HepG2 (cell line): Measurements from ENCODE around the gene CCDC61. TPM values are rescaled to one million over a fixed set of nuclear protein-coding genes. Genes with fewer than 3 reads are reported as not detected.
A peak's percentile ranks its signal among the peaks of the same experiment; 100 is the strongest.

Experiments
- ATAC-seq: fragments of 200-7000 bp; cut with Tn5 transposase; 3 replicates; pipeline ENCODE4 v1.9.1; 2020; ENCODE audit warnings: mild to moderate bottlenecking, moderate library complexity
- BruUV-seq: library from RNA; stranded (reverse); fragments of 400-500 nt; replicated peaks from 2 replicates; lab custom pipeline; 2021; lab: Mats Ljungman, UMichigan
- CTCF ChIA-PET: fragments of 300-600 bp; formaldehyde crosslinking; extraction: SDS; loops from one replicate; lab custom pipeline; 2021; ENCODE audit warnings: low total read pairs, inconsistent platforms, low intra/inter-chr PET ratio; lab: Yijun Ruan, JAX
- POLR2A ChIA-PET: fragments of 350-600 bp; sonication (Branson Sonifier 250); formaldehyde crosslinking; loops from one replicate; lab custom pipeline; 2020; ENCODE audit warnings: antibody characterized with exemption, inconsistent platforms; lab: Yijun Ruan, JAX
- DNase-seq: peaks from one replicate; pipeline ENCODE4 v3.0.0-alpha.2; 2015; ENCODE audit warnings: low spot score
- FAIRE-seq: peaks from 3 replicates; lab custom pipeline; 2011; peaks lifted over from hg19 to GRCh38; lab: Jason Lieb, UNC
- H2AFZ ChIP-seq: one replicate; pipeline ENCODE4 v1.6.1; 2011; ENCODE audit warnings: low read length, inconsistent platforms
- H3K27ac ChIP-seq: fragments of 300-600 bp; 3 replicates; pipeline ENCODE4 v1.8.0; 2011; ENCODE audit warnings: mixed run types, mild to moderate bottlenecking, mixed read lengths, low read length, inconsistent platforms; ENCODE audit not compliant: insufficient read depth; ENCODE audit errors: extremely low read length
- H3K27me3 ChIP-seq, 2 experiments: fragments of 200-600 bp in 1 of 2; 2 replicates in 1 of 2; 3 replicates in 1 of 2; pipeline versions ENCODE4 v1.6.0 to v1.8.0; 2011; ENCODE audit warnings: low read length in 2 of 2, mild to moderate bottlenecking in 2 of 2, moderate library complexity in 2 of 2, inconsistent platforms in 1 of 2; ENCODE audit not compliant: insufficient read depth in 2 of 2, control insufficient read depth in 1 of 2
- H3K36me3 ChIP-seq, 2 experiments: fragments of 200-600 bp in 1 of 2; replicated peaks in 1 of 2; 2 replicates in 1 of 2; 3 replicates in 1 of 2; pipeline versions ENCODE4 v1.5.1 to v1.8.0; 2011; ENCODE audit warnings: low read length in 2 of 2, inconsistent platforms in 1 of 2; ENCODE audit not compliant: insufficient read depth in 2 of 2, control insufficient read depth in 1 of 2
- H3K4me1 ChIP-seq: 2 replicates; pipeline ENCODE4 v1.5.1; 2012; ENCODE audit warnings: low read length, inconsistent platforms; ENCODE audit not compliant: insufficient read depth
- H3K4me2 ChIP-seq: 2 replicates; pipeline ENCODE4 v1.6.0; 2011; ENCODE audit warnings: low read depth, low read length, inconsistent platforms
- H3K4me3 ChIP-seq, 3 experiments: fragments of 200-600 bp in 1 of 3; sonication (generic), shearing (Covaris generic) in 1 of 3; replicated peaks in 1 of 3; 2 replicates each; pipeline ENCODE4 v1.5.1; 2011 to 2016; ENCODE audit warnings: low read length in 3 of 3, inconsistent platforms in 2 of 3, low read depth in 2 of 3, mild to moderate bottlenecking in 2 of 3, control low read depth in 1 of 3, mixed read lengths in 1 of 3; ENCODE audit not compliant: insufficient read depth in 1 of 3
- H3K79me2 ChIP-seq: one replicate; pipeline ENCODE4 v1.6.1; 2011; ENCODE audit warnings: low read length, inconsistent platforms; ENCODE audit not compliant: insufficient read depth
- H3K9ac ChIP-seq: 2 replicates; pipeline ENCODE4 v1.6.0; 2011; ENCODE audit warnings: mild to moderate bottlenecking, low read depth, low read length, inconsistent platforms; ENCODE audit not compliant: insufficient read depth
- H3K9me3 ChIP-seq: 2 replicates; pipeline ENCODE4 v1.5.1; 2012; ENCODE audit warnings: mild to moderate bottlenecking, low read length
- H4K20me1 ChIP-seq: 2 replicates; pipeline ENCODE4 v1.6.0; 2011; ENCODE audit warnings: inconsistent platforms, mild to moderate bottlenecking, low read length, moderate library complexity; ENCODE audit not compliant: insufficient read depth
- ARID3A ChIP-seq: IDR thresholded peaks from 2 replicates; pipeline ENCODE4 v1.6.1; 2012; ENCODE audit warnings: low read depth, low read length, improper control_type of control experiment
- ATF3 ChIP-seq: sonication (generic); formaldehyde crosslinking; IDR thresholded peaks from 2 replicates; pipeline ENCODE4 v1.4.0; 2020; ENCODE audit warnings: missing genetic modification reagents
- BORCS8-MEF2B ChIP-seq: sonication (generic); formaldehyde crosslinking; IDR thresholded peaks from 2 replicates; pipeline ENCODE4 v1.8.0; 2022; ENCODE audit warnings: mild to moderate bottlenecking, missing genetic modification reagents
- EHMT2 ChIP-seq: fragments of 200-600 bp; sonication (generic); IDR thresholded peaks from 2 replicates; pipeline ENCODE4 v1.7.0; 2017; ENCODE audit warnings: antibody characterized with exemption, low read depth, low read length, borderline replicate concordance
- HDAC2 ChIP-seq: sonication (generic); formaldehyde crosslinking; IDR thresholded peaks from 2 replicates; pipeline ENCODE4 v1.4.0; 2020; ENCODE audit warnings: missing genetic modification reagents
- LRRFIP1 ChIP-seq: sonication (generic); formaldehyde crosslinking; conservative IDR thresholded peaks from 2 replicates; pipeline ENCODE4 v1.4.0; 2020; ENCODE audit warnings: missing genetic modification reagents
- NBN ChIP-seq: fragments of 450-650 bp; conservative IDR thresholded peaks from 2 replicates; pipeline ENCODE4 v1.6.1; 2017
- NFAT5 ChIP-seq: sonication (generic); formaldehyde crosslinking; IDR thresholded peaks from 2 replicates; pipeline ENCODE4 v1.4.0; 2020; ENCODE audit warnings: missing genetic modification reagents
- NFKBIZ ChIP-seq: IDR thresholded peaks from 2 replicates; pipeline ENCODE4 v1.6.1; 2018; ENCODE audit warnings: missing genetic modification reagents, missing compliant biosample characterization
- RFX1 ChIP-seq: fragments of 450-650 bp; IDR thresholded peaks from 2 replicates; pipeline ENCODE4 v1.6.1; 2017
- TGIF2 ChIP-seq: IDR thresholded peaks from 2 replicates; pipeline ENCODE4 v1.6.1; 2016; ENCODE audit warnings: control low read depth, missing compliant biosample characterization
- WIZ ChIP-seq: sonication (generic); formaldehyde crosslinking; IDR thresholded peaks from 2 replicates; pipeline ENCODE4 v1.5.1; 2020; ENCODE audit warnings: mild to moderate bottlenecking, missing genetic modification reagents
- ZNF124 ChIP-seq: sonication (generic); formaldehyde crosslinking; IDR thresholded peaks from 2 replicates; pipeline ENCODE4 v1.4.0; 2020; ENCODE audit warnings: missing genetic modification reagents
- ZNF232 ChIP-seq: sonication (generic); formaldehyde crosslinking; IDR thresholded peaks from 2 replicates; pipeline ENCODE4 v1.4.0; 2020; ENCODE audit warnings: missing genetic modification reagents, borderline replicate concordance
- ZSCAN9 ChIP-seq: IDR thresholded peaks from 2 replicates; pipeline ENCODE4 v1.6.1; 2016; ENCODE audit warnings: borderline replicate concordance
- WGBS: methylation state at CpG from one replicate; pipeline ENCODE4 v1.1.6; 2017; ENCODE audit warnings: low lambda C conversion rate; 5-methylcytosine and 5-hydroxymethylcytosine counted together
- in situ Hi-C: cut with HindIII; loops from 2 replicates; pipeline ENCODE4 v1.10.0; 2017; ENCODE audit warnings: low pct_unique_long_range_greater_than_20kb; ENCODE audit not compliant: extremely low pct_ligation_motif_present
- intact Hi-C: fragments of 100-400 bp; cut with micrococcal nuclease; formaldehyde crosslinking; loops from one replicate; pipeline ENCODE4 v1.10.0; 2022; ENCODE audit not compliant: unreplicated experiment
- polyA plus RNA-seq, 8 experiments: library from polyadenylated mRNA; depleted of rRNA in 3 of 8; stranded (reverse) in 7 of 8; unstranded in 1 of 8; fragments of >200 nt; fragmentation: Illumina TruSeq in 4 of 8; extraction: Trizol in 4 of 8; gene quantifications; 2 replicates each; pipeline versions ENCODE4 v1.2.1 to v1.2.3, GENCODE V29; 2011 to 2016; ENCODE audit warnings: low read depth in 4 of 8, missing spikeins in 1 of 8, mixed read lengths in 1 of 8; ENCODE audit not compliant: insufficient read depth in 1 of 8
- total RNA-seq, 5 experiments: library from RNA; depleted of rRNA; stranded (reverse); fragments of >200 nt; fragmentation: Illumina TruSeq; extraction: Trizol; gene quantifications; 2 replicates each; pipeline ENCODE4 v1.2.3, GENCODE V29; 2016; ENCODE audit warnings: low read depth in 1 of 5

The CCDC61 gene
- total and polyA plus RNA-seq, 2 of the 13 experiments (the other 11 are each of a cell fraction or from before 2014, with no cell fraction given) = 4.2 to 4.9 TPM

GRCh38 chr19:45952686-45953505 lies 42.4 kb upstream of the CCDC61 start:
- Histone ChIP-seq H3K4me3 (no peak overlapping the region), H3K4me1 (no peaks in the 10 kb centered on the region), H4K20me1 (no peaks in the 10 kb centered on the region), H3K27ac (no peak overlapping the region), H3K9me3 (no peaks in the 10 kb centered on the region), H2AFZ (no peak overlapping the region), H3K27me3 (peaks cover 0 to 1% of the 10 kb centered on the region in 2 experiments; a peak in 2 of 5 replicates), H3K4me2 (no peak overlapping the region), H3K36me3 (no peaks in the 10 kb centered on the region), H3K9ac (no peak overlapping the region), H3K79me2 (no peaks in the 10 kb centered on the region)
- DNase-seq = no peak
- no peak for FAIRE-seq
- intact Hi-C loops = no loop called here
- ChIA-PET POLR2A (no interaction called here), CTCF (no interaction called here)
- BruUV-seq = no TSS peak
- WGBS = 45% methylated on average over 33 of the region's 43 CpGs
- peak; percentile 63 for ATAC-seq
- in situ Hi-C loops = no loop called here
- TF ChIP-seq ARID3A (no peak), LRRFIP1 (CRISPR knock-in tag) (no peak), BORCS8-MEF2B (CRISPR knock-in tag) (peak; percentile 59; the same call in 1 of the 2 replicates), RFX1 (peak; percentile 41), EHMT2 (peak; percentile 77), WIZ (CRISPR knock-in tag) (peak; percentile 92), ATF3 (CRISPR knock-in tag) (no peak), NFKBIZ (CRISPR knock-in tag) (0 out of 2 replicates have a peak, but pooled peaks have one; percentile 48), NFAT5 (CRISPR knock-in tag) (no peak), ZSCAN9 (CRISPR knock-in tag) (peak; percentile 87), ZNF124 (CRISPR knock-in tag) (0 out of 2 replicates have a peak, but pooled peaks have one; percentile 38), HDAC2 (CRISPR knock-in tag) (0 out of 2 replicates have a peak, but pooled peaks have one; percentile 28), TGIF2 (CRISPR knock-in tag) (peak; percentile 65; the same call in 1 of the 2 replicates), NBN (no peak), ZNF232 (CRISPR knock-in tag) (peak; percentile 92)
